ENCODE measurements around the gene PRKN.

PRKN gene

DNA sequence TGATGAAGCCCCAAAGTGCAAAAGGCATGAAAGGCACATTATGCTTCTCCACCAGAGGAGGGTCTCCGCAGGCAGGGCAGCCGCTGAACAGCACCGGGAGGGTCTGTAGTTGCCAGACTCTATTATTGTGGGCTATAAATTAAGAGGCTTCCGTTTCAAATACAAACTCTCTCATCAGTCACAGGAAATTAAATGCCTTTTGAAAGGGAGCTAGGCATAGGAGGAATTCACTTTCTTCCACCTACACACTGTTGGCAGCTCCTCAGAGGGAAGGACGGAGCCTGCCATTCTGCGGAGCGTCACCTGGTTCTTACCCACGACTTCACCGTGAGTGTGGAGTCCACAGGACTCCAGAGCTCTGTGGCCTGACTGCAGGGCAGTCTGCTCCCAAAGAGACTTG lies 1312.9 kb downstream of the PRKN start:
- no peak for TF ChIP-seq CTCF (IDR thresholded peaks at IDR 0.05; ENCODE audit: low read length, missing control alignments)
- H3K4me3 ChIP-seq (replicated peaks; ENCODE audit: low read depth, low read length), result no peak overlapping the region

DNA sequence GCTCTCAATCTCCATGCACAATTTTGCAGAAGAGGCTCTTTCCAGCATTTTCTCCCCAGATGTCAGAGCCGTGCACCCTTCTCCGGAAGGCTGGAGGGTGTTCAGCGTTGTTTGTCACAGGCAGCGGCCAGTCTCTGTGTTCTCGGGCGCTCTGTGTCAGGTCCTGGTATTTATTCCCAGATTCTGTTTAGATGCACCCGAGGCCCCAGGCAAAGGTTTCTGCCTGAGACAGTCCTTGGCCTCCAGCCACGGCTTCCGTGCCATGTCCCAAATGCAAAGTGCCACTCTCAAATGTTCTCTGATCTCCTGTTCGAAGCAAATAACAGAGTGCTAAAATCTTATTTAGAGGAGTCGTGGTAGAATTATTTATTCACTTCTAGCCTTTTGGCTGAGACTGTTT lies 1313.4 kb downstream of the PRKN start:
- no peak for DNase-seq (ENCODE audit: low read depth)
- TF ChIP-seq CTCF (IDR thresholded peaks at IDR 0.05; ENCODE audit: low read length, missing control alignments), result no peak
- no peak overlapping the region for H3K4me3 ChIP-seq (replicated peaks; ENCODE audit: low read depth, low read length)

More for the DNA sequence above, 1312.9 kb downstream of the PRKN start:
- no peak for DNase-seq (ENCODE audit: low read depth)

- TF ChIP-seq CTCF (IDR thresholded peaks at IDR 0.05; ENCODE audit: low read length, missing control alignments), result no peak
- no peak overlapping the region for H3K4me3 ChIP-seq (replicated peaks; ENCODE audit: low read depth, low read length)
- DNase-seq (ENCODE audit: low read depth), result no peak
Observed at GRCh38 chr6:161413355-161413771, 1314.2 kb downstream of the PRKN start.

- no peak for TF ChIP-seq CTCF (IDR thresholded peaks at IDR 0.05; ENCODE audit: low read length, missing control alignments)
- DNase-seq (ENCODE audit: low read depth), result no peak
- H3K4me3 ChIP-seq (replicated peaks; ENCODE audit: low read depth, low read length), result no peak overlapping the region
Observed at GRCh38 chr6:161412795-161413194, 1314.8 kb downstream of the PRKN start.

DNA sequence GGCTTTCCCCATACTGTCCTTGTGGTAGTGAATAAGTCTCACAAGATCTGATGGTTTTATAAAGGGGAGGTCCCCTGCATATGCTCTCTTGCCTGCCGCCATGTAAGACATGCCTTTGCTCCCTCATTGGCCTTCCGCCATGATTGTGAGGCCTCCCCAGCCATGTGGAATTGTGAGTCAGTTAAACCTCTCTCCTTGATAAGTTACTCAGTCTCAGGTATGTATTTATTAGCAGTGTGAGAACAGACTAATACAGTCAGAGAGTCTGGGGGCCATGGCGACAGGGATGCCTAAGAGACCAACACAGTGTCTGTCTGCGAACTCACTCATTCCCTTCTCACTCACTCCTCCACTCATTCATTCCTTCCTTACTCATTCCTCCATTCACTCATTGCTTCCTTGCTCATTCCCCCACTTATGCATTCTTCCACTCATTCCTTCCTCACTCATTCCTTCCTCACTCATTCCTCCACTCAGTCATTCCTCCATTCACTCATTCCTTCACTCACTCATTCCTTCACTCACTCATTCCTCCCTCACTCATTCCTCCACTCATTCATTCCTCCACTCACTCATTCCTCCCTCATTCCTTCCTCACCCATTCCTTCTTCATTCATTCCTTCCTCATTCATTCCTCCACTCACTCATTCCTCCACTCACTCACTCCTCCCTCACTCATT lies 1316.2 kb downstream of the PRKN start:
- no peak for DNase-seq (ENCODE audit: low read depth)
- H3K4me3 ChIP-seq (replicated peaks; ENCODE audit: low read depth, low read length), result no peak overlapping the region
- TF ChIP-seq CTCF (IDR thresholded peaks at IDR 0.05; ENCODE audit: low read length, missing control alignments), result no peak

GRCh38 chr6:161410736-161411135 lies 1316.8 kb downstream of the PRKN start:
- no peak for DNase-seq (ENCODE audit: low read depth)
- H3K4me3 ChIP-seq (replicated peaks; ENCODE audit: low read depth, low read length), result no peak overlapping the region
- no peak for TF ChIP-seq CTCF (IDR thresholded peaks at IDR 0.05; ENCODE audit: low read length, missing control alignments)

DNA sequence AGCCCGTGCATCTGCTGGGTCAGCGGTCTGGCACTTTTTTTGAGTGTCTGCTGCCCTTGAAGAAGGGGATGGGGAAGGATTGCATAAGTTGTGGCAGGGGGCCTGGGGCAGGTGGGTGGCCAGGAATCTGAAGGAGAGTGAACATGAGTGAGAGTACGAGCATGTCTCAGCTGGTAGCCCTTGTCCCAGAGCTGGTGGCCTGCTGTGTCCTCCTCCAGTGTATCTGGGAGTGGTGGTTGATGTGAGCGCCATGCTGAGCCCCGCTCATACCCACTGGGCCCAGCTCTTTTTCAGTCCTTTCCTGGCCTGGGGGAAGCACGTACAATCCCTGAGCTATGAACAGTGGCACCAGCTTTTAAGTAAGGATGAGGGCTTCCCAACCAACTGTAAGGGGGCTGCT lies 1317.5 kb downstream of the PRKN start:
- DNase-seq (ENCODE audit: low read depth), result no peak
- no peak for TF ChIP-seq CTCF (IDR thresholded peaks at IDR 0.05; ENCODE audit: low read length, missing control alignments)
- no peak overlapping the region for H3K4me3 ChIP-seq (replicated peaks; ENCODE audit: low read depth, low read length)
